NK-92 treated with Interleukin-12 subunit alpha and Interleukin-12 subunit beta, amount 100 ng/mL, for 24 hours (cell line): ENCODE measurements around the gene SUSD6.
"Not testable (repeated sequence)": the region's sequence is repeated elsewhere in the genome, so short reads cannot be mapped to it uniquely, and the experiment has no call there.

Experiments
- DNase-seq: peaks from one replicate; lab custom pipeline; 2025; lab: John Stamatoyannopoulos, UW

Gene SUSD6

DNA sequence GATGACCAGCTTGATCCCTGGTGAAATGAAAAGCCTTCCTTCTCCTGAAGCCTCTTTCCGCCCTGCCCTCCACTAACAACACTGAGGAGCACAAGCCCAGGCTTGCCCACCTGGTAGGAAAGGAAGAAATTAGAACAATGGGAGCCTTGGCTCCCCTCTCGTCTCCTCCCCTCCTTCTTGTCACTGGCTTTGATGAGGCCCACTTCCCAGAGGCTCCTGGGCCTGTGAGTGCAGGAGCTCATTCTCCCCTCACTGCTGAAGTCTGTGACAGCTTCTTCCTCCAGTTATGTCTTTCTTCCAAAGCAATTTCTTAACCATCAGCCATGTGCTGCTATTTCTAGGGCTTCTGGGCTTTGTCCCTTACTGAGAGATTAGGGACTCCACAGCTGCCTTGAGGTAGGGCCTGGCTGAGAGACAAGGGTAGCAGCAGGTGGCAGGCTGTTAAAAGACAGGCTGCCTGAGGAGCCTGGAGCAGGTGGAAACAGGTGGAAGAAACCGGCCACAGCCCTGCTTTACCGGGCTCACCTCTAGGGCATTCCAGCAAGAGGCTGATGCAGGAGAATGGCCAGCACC lies 101.9 kb downstream of the SUSD6 start:
- DNase-seq: no peak

DNA sequence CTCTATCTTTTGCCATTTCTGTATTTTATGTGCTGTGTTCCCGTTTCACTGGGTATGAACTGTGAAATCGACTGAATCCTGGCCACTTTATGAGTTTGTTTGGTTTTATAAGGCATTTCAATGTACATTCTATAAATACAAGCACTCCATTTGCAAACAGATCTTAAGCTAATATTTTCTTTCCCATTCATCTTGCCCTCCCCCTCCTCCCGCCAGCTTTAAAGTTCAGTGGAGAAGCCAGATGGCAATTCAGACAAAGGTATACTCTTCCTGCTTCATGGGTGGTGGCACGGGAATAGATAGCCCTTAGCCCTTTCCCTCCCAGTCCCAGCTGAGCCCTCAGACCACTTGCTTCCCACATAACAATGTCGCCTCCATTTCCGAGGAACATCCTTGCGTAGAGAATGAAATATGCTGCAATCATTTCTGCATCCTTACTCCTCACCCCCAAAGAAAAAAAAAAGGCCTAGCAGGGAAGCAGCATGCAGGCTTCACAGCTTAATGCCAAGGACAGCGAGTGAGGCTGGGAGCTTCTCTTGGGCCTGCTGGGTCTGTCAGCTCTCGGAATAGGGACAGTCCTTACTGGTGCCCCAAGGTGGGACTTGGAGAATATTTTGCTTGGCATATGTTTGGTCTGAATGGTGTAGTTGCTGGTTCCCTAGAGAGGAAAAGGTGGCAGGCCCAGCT lies 102.7 kb downstream of the SUSD6 start:
- no peak for DNase-seq

DNA sequence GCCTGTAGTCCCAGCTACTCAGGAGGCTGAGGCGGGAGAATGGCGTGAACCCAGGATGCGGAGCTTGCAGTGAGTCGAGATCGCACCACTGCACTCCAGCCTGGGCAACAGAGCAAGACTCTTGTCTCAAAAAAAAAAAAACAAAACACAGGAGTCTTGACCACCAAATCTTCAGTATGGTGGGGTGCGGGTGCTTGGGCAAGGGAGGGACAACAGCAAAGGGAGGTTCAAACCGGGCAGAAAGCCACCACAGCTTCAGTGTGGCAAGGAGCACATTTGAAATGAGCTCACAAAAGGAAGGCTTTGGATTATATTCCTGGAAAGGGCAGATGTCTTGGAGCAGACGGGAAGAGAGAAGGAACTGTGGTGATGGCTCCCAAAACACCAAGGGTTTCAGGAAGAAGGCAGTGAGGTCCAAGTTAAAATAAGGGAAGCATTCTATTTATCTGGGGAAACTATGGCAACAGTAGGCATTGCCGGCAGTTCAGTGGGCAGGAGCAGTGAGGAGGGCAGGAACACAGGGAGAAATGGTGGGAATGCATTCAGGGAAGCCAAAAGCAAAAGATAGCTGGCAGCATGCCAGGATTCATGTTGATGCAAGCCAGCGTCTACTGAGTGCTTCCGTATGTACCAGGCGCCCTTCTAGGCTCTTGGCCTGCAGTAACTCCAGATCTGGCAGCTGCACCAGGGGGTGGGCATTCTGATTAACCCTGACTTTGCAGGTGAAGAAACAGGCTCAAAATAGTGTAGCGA lies 104.5 kb downstream of the SUSD6 start:
- DNase-seq: no peak

DNA sequence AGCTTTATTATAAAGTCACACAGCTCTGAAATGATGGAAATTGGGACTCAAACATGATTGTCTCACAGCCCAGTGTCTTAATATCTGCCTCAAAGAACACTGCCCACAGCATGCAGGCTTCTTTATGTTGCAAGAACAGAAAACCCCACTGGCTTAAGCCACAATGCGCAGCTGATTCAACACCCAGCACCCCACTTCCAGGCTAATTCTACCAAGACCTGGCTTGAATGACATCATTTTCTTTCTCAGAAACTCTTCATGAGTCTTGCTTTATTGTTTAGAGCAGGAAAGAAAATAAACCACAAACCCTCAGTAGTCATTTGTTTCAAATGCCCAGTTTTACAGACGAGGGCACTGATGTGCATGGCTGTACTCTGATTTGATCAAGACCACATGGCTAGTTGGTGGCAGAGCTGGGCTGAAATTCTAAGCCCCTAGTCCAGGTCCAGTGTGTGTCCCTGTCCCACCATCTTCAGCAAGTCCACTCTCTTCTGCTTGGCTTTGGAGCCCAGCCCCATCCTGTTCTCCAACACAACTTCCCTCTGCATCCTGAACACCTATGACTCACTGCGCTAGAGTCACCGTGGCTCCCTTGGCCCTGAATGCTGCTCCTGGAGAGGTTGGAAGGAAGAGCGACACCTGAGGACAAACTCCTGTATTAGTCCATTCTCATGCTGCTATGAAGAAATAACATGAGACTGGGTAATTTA lies 105.2 kb downstream of the SUSD6 start:
- DNase-seq: peak; percentile 81

DNA sequence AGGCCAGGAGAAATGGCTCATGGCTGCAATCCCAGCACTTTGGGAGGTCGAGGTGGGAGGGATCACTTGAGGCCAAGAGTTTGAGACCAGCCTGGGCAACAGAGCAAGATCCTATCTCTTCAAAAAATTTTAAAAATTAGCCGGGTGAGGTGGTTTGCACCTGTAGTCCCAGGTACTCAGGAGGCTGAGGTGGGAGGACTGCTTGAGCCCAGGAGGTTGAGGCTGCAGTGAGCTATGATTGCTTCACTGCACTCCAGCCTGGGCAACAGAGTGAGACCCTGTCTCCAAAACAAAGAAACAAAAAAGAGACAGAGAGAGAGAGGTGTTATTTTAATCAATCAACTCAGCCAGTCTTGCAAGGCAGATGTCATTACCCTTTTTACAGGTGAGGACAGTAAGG lies 107.2 kb downstream of the SUSD6 start:
- DNase-seq: not testable (repeated sequence)

DNA sequence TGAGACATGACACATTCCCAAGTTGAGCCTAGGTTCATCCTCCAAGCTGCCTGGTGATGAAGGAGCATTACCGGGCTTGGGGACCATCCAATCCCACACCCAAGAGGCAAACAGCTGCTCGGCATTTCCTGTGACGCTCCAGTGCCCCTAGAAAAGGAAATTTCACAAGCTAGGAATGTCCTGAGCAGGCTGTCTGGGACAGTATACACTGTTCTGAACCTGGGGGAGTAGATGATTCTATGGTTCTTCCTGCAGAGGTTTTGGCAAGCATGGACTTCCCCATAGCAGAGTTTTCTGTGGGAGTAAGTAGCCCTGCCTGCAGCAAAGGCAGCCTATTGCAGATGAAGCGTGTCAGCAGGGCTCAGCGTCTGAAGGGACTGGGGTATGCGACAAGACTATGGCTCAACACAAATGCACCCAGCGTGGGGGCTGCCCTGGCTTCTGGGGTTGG lies 108.1 kb downstream of the SUSD6 start:
- DNase-seq: no peak

DNA sequence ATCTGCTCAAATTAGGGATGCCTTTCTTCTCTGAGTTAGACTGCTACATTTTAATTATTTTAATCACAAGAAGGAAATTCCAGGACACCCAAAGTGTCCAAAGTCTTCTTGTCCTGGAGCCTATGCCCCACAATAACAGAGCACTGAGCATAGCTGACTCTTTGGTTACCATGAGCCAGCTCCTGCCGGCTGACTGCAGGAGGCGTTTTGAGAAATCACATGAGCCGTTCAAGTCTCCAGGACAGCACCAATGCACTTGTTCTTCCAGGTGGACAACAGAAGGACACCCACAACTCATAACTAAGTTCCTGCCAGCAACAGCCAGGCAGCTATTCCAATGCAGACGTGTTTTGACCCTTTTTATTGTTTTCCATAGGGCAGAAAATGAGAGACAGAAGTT lies 109.5 kb downstream of the SUSD6 start:
- no peak for DNase-seq

DNA sequence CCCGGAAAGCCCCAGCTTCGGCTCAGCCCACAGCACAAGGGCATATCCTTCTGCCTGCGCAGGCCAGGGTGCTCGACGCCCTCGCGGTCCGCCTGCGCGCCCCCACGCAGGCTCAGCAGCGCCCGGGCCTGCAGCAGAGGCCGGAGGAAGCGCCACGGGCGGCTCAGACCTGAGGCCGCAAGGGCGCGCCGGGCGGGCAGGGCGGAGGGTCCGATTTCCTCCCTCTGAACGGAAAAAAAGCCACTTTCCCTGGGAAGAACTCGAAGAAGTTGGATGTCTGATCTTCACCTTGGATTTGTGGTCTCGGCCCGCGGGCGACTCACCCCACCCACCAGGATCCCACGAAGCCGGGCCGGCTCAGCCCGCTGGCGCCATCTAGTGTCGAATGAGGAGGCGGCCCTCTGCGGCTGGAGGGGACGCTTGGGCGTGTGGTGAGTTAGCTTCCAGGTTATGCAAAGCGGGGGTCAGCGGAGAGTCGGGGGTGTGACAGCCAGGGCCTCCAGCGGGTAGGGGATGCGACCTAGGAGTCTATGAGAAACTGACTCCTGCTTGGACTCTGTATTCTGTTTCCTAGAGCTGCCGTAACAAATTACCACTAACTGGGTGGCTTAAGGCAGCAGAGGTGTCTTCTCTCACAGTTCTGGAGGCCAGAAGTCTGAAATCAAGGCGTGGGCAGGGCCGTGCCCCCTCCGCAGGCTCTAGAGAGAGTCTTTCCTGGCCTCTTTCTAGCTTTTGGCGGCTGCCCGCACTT lies 115.5 kb downstream of the SUSD6 start:
- peak; percentile 68 for DNase-seq

DNA sequence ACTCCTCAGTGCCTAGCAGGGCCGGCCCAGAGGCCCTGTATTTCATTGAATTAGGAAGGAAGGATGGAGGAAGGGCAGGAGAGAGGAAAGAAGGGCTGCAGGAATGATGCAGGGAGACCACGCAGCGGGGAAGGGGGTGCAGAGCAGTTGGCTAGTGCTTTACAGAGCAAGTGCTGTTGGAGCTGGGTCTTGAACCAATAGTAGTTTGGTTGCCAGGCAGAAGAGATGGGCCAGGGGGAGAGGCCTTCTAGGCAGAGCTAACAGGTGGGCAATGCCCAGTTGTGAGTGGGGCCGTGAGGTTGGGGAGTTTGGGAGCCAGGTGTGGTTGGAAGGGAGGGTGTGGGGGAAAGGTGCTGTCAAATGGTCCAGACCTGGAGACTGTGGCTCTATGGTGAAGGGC lies 116.5 kb downstream of the SUSD6 start:
- no peak for DNase-seq

DNA sequence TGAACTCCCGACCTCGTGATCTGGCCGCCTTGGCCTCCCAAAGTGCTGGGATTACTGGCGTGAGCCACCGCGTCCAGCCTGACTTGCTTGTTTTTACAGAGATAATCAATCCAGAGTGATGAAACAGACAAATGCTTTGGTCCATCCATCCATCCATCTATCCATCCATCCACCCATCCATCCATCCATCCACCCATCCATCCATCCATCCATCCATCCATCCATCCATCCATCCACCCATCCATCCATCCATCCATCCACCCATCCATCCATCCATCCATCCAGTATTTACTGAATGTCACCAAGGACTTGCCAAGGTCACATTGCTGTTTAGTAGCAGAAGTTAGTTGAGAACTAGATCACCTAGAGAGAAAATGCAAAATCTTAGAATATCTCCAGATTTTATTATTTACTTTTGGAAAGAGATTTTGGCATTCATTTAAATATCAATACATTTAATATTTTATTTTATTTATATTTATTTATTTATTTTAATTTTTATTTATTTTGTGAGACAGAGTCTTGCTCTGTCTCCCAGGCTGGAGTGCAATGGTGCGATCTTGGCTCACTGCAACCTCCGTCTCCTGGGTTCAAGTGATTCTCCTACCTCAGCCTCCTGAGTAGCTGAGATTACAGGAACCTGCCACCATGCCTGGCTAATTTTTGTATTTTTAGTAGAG lies 120.7 kb downstream of the SUSD6 start:
- DNase-seq: not testable (repeated sequence)

DNA sequence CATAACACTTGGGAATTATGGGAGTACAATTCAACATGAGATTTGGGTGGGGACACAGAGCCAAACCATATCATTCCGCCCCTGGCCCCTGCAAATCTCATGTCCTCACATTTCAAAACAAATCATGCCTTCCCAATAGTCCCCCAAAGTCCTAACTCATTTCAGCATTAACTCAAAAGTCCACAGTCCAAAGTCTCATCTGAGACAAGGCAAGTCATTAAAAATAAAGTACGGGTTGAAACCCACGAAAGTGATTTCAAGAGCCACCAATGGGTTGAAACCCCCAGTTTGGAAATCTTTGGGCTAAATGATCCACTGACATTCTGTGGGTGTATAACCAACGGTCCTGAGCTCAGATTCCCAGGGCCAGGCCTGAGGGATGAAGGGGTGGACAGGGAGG lies 125.0 kb downstream of the SUSD6 start:
- DNase-seq: not testable (repeated sequence)

DNA sequence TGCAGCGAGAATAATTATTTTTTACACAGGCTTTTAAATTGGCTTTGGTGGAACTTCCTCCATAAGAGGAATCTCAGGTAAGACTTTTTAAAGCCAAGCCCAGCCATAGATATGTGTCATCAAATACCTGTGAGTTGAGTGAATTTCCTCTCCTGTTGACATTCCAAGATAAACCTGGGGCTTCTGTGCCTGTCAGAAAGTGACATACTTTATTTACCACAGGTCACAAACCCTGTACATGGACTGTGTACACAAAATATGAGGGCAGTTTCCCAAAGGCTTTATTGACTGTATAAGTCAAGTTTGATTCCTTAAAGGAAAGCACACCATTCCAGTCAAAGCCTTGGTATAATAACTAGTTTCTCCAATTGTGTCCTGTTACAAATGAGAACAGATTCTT lies 129.7 kb downstream of the SUSD6 start:
- no peak for DNase-seq

DNA sequence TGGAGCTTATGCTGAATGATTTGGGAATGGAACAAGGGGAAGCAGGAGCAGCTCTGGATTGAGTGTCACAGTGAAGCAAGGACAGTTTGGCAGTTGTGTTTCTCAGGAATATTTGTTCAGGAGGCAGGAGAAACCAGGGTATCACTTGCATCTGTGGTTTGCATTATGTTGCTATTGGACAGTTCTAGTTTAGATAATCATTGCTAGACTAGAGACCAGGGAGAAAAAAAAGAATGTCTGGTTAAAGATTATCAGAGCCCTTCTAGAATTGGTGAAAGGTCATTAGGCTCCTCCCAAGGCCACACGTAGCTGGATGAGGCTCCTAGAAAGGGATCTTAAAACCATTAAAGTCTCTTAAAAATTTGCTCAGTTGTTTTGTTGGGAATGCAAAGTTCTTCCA lies 138.6 kb downstream of the SUSD6 start:
- no peak for DNase-seq

DNA sequence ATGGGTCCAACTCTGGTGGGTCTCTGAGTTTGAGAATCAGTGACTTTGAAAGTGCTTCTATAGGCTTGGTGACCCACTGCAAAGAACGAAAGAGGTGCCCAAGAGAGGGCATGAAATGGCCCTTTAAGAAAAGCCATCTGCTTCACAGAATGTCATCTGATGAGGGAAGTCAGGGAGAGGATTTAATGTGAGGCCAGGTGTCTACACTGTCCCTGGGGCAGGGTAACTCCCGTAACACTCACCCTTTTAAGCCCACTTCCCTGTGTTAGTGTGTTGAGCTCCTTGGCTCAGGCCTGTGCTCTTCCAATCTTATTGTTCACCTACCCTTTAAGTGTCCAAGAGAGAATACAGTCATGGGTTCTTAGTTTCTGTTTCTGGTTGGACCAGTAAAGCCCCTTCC lies 139.1 kb downstream of the SUSD6 start:
- DNase-seq: no peak

DNA sequence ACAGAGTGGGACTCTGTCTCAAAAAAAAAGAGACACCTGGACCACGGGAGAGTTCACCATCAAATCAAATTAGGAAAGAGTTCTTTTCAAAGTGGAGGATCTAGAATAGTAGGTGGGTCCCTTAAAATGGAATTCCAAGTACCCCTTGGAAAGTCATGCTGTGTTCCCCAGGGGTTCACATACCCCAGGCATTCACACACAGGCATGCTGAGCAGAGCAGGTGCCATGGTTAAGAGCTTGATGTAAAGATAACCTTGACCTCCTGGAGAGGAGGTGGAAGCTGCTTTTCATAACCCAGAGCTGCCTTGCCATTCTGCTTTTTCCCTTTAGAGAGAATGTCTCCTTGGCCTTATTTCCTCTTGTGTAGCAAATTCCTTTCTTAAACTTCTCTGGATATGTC lies 141.4 kb downstream of the SUSD6 start:
- DNase-seq: no peak

DNA sequence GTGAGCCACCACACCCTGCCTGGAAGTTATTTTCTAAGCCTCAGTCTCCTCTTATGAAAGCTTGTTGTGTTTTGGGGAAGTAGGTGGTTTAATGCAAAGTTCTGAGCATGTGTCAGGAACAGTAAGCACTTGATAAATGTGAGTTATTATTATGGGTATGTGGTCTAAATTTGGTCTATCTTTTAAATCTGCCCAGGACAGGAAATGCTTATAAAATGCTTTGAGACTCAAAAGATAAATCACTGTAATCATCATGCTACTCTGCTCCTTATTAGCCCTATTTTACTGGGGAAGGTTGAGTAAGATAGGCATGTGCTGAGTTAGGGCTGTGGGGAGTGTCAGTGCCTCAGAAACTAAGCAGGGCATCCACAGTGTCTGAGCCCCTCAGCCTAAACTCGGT lies 142.5 kb downstream of the SUSD6 start:
- no peak for DNase-seq

DNA sequence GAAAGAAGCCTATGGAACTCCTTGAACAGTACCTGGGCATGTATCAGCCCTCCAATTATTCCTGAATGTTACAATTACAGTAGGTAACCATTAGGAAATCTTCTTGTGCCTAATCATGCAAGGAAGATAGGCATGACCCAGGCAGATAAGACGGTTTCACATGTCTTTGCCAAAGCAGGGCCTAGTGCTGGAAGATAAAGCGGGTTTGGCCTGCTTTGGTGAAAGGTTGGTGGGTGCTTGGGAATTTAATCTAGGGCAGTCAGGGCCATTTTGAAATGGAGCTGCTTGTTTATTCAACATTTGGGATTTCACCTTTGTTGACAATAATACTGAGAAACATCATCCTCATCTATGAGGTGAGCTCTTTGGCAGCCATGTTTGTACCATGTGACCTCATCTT lies 143.1 kb downstream of the SUSD6 start:
- DNase-seq: no peak

DNA sequence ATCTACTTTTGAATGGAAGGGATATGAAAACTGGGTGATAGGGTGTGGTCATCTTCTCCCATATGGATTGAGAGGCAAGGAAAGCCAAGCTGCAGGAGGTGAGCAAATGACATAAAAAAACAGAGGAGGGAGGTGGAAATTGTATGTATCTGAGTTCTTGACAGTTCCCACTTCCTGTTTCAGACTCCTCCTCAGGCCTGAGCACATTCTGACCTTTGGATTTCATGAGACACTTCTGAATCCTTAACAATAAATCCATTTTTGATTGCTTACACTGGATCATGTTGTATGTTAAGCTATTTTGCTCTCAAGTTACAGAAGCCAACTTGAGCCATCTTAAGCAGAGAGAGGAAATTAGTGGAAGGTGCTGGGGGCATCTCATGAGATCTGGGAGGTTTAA lies 143.9 kb downstream of the SUSD6 start:
- no peak for DNase-seq

DNA sequence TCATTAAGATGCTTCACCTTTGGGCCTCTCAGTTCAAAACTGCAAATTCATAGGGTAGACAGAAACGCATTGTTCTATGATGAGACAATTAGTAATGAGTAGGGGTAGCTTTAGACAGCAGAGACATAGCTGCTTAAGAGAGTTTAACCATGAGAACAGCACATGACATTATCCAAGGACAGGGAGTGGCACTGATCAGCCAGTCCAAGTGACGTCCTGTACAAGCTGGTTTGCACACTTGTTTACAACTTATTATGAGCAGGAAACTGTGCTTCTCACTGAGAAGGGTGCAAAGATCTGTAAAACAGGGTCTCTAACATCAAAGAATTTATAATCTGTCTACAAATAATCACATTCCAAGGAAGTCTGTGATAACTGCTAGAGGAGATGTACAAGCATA lies 144.4 kb downstream of the SUSD6 start:
- DNase-seq: no peak

DNA sequence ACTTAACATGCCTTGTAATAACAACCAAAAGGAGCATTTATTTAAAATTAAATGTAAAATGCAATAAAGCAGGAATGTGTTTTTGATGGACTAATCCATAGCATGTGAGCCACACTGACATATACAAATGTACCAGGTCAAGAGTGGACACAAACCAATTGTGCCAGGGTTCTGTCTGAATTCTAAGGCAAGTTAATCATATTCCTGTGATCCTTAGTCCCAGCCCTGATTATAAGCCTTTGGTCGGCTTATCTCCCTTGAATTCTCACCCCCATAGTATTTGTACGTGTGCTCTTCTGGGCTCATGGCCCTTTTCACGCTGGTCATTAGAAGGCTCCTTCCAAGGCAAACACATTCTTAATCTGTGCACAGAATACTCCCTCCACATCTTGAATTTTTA lies 144.9 kb downstream of the SUSD6 start:
- DNase-seq: no peak

DNA sequence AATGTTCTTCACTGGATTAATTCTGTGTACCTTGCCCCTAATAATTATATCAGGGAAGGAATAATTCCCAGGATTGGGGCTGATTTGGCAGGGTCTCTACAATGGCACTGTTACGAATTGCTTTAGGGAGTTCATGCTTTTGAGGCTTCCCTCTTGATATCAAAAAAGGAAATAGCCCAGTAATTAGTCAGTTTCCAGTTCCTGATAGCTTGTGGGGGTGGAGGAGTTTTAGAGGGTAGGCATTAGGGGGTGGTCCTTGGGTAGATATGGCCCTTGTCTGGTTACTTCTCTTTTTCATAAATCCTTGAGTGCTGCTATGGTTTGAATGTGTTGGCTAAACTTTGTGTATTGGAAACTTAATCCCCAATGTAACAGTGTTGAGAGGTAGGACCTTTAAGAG lies 149.4 kb downstream of the SUSD6 start:
- DNase-seq: no peak
